Glomerular visceral epithelial cell (primary cell): Measurements from ENCODE around the gene TMPRSS5.
"Not testable (repeated sequence)": the region's sequence is repeated elsewhere in the genome, so short reads cannot be mapped to it uniquely, and the experiment has no call there.

Experiments
- DNase-seq: peaks from one replicate; pipeline ENCODE4 v3.0.0-alpha.2; 2016; ENCODE audit errors: extremely low spot score

Gene TMPRSS5

GRCh38 chr11:113705871-113706655, at the start of gene TMPRSS5:
TMPRSS5 (minus strand) TSS chr11:113706308; CDS start chr11:113706224, 84 bp downstream.
- DNase-seq: no peak

GRCh38 chr11:113752932-113753331, 46.8 kb upstream of the TMPRSS5 start:
- DNase-seq: no peak

- DNase-seq: no peak
These were observed 30.2 kb upstream of the TMPRSS5 start for GRCh38 chr11:113736323-113736722.

GRCh38 chr11:113732092-113732491, 26.0 kb upstream of the TMPRSS5 start:
- DNase-seq: no peak

- DNase-seq: peak; percentile 60
These were observed 25.0 kb upstream of the TMPRSS5 start for GRCh38 chr11:113730887-113731726.

- DNase-seq: no peak
These were observed 23.3 kb upstream of the TMPRSS5 start for GRCh38 chr11:113729456-113729855.

GRCh38 chr11:113728814-113729213, 22.7 kb upstream of the TMPRSS5 start:
- no peak for DNase-seq

- DNase-seq: no peak
These were observed 19.8 kb upstream of the TMPRSS5 start for GRCh38 chr11:113725913-113726312.

- no peak for DNase-seq
These were observed 19.3 kb upstream of the TMPRSS5 start for GRCh38 chr11:113725407-113725806.

- DNase-seq: no peak
These were observed 18.7 kb upstream of the TMPRSS5 start for GRCh38 chr11:113724778-113725177.

- DNase-seq: no peak
These were observed 17.7 kb upstream of the TMPRSS5 start for GRCh38 chr11:113723787-113724186.

- no peak for DNase-seq
These were observed 16.8 kb upstream of the TMPRSS5 start for GRCh38 chr11:113722934-113723333.

GRCh38 chr11:113722221-113722620, 16.1 kb upstream of the TMPRSS5 start:
- DNase-seq: no peak

GRCh38 chr11:113721462-113722066, 15.5 kb upstream of the TMPRSS5 start:
- DNase-seq: no peak

- not testable (repeated sequence) for DNase-seq
These were observed 14.4 kb upstream of the TMPRSS5 start for GRCh38 chr11:113720478-113720877.

- DNase-seq: no peak
These were observed 9.9 kb upstream of the TMPRSS5 start for GRCh38 chr11:113715882-113716625.

- no peak for DNase-seq
These were observed 9.2 kb upstream of the TMPRSS5 start for GRCh38 chr11:113715273-113715672.

- no peak for DNase-seq
These were observed 4.9 kb upstream of the TMPRSS5 start for GRCh38 chr11:113710989-113711388.

GRCh38 chr11:113703551-113703950, 2.6 kb downstream of the TMPRSS5 start:
- DNase-seq: not testable (repeated sequence)

GRCh38 chr11:113701491-113701890, 4.6 kb downstream of the TMPRSS5 start:
- no peak for DNase-seq

GRCh38 chr11:113698515-113698914, 7.6 kb downstream of the TMPRSS5 start:
- DNase-seq: no peak
